H9 (cell line): ENCODE measurements around the gene CWH43. TPM values are rescaled to one million over a fixed set of nuclear protein-coding genes. Genes with fewer than 3 reads are reported as not detected.

Source experiments
- DNase-seq: peaks from one replicate; pipeline ENCODE4 v3.0.0-alpha.2; 2017
- H2AFZ ChIP-seq: one replicate; pipeline ENCODE4 v1.6.1; 2013; ENCODE audit warnings: mild to moderate bottlenecking, low read length, control low read depth, moderate library complexity
- H2AK5ac ChIP-seq: 2 replicates; pipeline ENCODE4 v1.6.1; 2013; ENCODE audit warnings: low read length, control low read depth, mixed read lengths; ENCODE audit not compliant: insufficient read length
- H2BK120ac ChIP-seq: one replicate; pipeline ENCODE4 v1.6.1; 2013; ENCODE audit warnings: low read depth, mild to moderate bottlenecking, low read length, control low read depth, inconsistent platforms; ENCODE audit not compliant: poor library complexity, severe bottlenecking
- H2BK12ac ChIP-seq: 2 replicates; pipeline ENCODE4 v1.6.1; 2013; ENCODE audit warnings: low read length, control low read depth, mixed read lengths, low read depth; ENCODE audit not compliant: insufficient read length
- H2BK15ac ChIP-seq: 2 replicates; pipeline ENCODE4 v1.6.1; 2013; ENCODE audit warnings: low read depth, low read length, control low read depth
- H2BK20ac ChIP-seq: one replicate; pipeline ENCODE4 v1.6.1; 2013; ENCODE audit warnings: low read depth, mild to moderate bottlenecking, low read length, control low read depth, inconsistent platforms; ENCODE audit not compliant: poor library complexity, severe bottlenecking
- H2BK5ac ChIP-seq: 2 replicates; pipeline ENCODE4 v1.6.1; 2013; ENCODE audit warnings: low read length, control low read depth, mixed read lengths; ENCODE audit not compliant: insufficient read length
- H3K14ac ChIP-seq: 2 replicates; pipeline ENCODE4 v1.6.1; 2013; ENCODE audit warnings: low read length, control low read depth; ENCODE audit not compliant: insufficient read depth
- H3K18ac ChIP-seq: 2 replicates; pipeline ENCODE4 v1.6.1; 2013; ENCODE audit warnings: low read depth, mild to moderate bottlenecking, mixed read lengths, low read length, control low read depth; ENCODE audit not compliant: insufficient read length
- H3K23ac ChIP-seq: 2 replicates; pipeline ENCODE4 v1.6.1; 2013; ENCODE audit warnings: low read length, control low read depth, mixed read lengths, low read depth; ENCODE audit not compliant: insufficient read length
- H3K23me2 ChIP-seq: 2 replicates; pipeline ENCODE4 v1.6.1; 2013; ENCODE audit warnings: low read depth, mild to moderate bottlenecking, mixed read lengths, low read length, control low read depth; ENCODE audit not compliant: insufficient read length, poor library complexity, severe bottlenecking
- H3K27ac ChIP-seq: 2 replicates; pipeline ENCODE4 v1.5.1; 2013; ENCODE audit warnings: low read length, control low read depth, mixed read lengths, low read depth; ENCODE audit not compliant: insufficient read length
- H3K27me3 ChIP-seq: 2 replicates; pipeline ENCODE4 v1.6.1; 2013; ENCODE audit warnings: low read length, control low read depth, inconsistent platforms; ENCODE audit not compliant: insufficient read depth
- H3K4ac ChIP-seq: 2 replicates; pipeline ENCODE4 v1.6.1; 2013; ENCODE audit warnings: low read depth, mild to moderate bottlenecking, control low read depth, inconsistent platforms, low read length, moderate library complexity
- H3K4me1 ChIP-seq: 2 replicates; pipeline ENCODE4 v1.6.1; 2013; ENCODE audit warnings: low read length, control low read depth, inconsistent platforms; ENCODE audit not compliant: insufficient read depth
- H3K4me2 ChIP-seq: 2 replicates; pipeline ENCODE4 v1.6.1; 2013; ENCODE audit warnings: low read length, control low read depth, mixed read lengths; ENCODE audit not compliant: insufficient read length, insufficient read depth
- H3K56ac ChIP-seq: 2 replicates; pipeline ENCODE4 v1.6.1; 2013; ENCODE audit warnings: low read depth, mild to moderate bottlenecking, mixed read lengths, low read length, control low read depth; ENCODE audit not compliant: insufficient read length
- H3K79me1 ChIP-seq: 2 replicates; pipeline ENCODE4 v1.6.1; 2013; ENCODE audit warnings: low read depth, mild to moderate bottlenecking, moderate library complexity, low read length, control low read depth, inconsistent platforms; ENCODE audit not compliant: insufficient read depth, poor library complexity, severe bottlenecking
- H3K79me2 ChIP-seq: 2 replicates; pipeline ENCODE4 v1.6.1; 2013; ENCODE audit warnings: low read length, control low read depth, inconsistent platforms; ENCODE audit not compliant: insufficient read depth
- H3K9ac ChIP-seq: 2 replicates; pipeline ENCODE4 v1.6.1; 2013; ENCODE audit warnings: low read length, control low read depth, mixed read lengths; ENCODE audit not compliant: insufficient read length; ENCODE audit errors: extremely low read depth
- H3K9me3 ChIP-seq: one replicate; pipeline ENCODE4 v1.6.1; 2013; ENCODE audit warnings: low read depth, low read length, inconsistent platforms; ENCODE audit not compliant: control insufficient read depth
- H3T11ph ChIP-seq: one replicate; pipeline ENCODE4 v1.6.1; 2013; ENCODE audit warnings: mild to moderate bottlenecking, low read length, control low read depth, inconsistent platforms
- H4K20me1 ChIP-seq: one replicate; pipeline ENCODE4 v1.6.1; 2013; ENCODE audit not compliant: control insufficient read depth, insufficient read length, insufficient read depth
- H4K5ac ChIP-seq: 2 replicates; pipeline ENCODE4 v1.6.1; 2013; ENCODE audit warnings: low read depth, mild to moderate bottlenecking, mixed read lengths, low read length, control low read depth; ENCODE audit not compliant: insufficient read length
- H4K8ac ChIP-seq: replicated peaks from 2 replicates; pipeline ENCODE4 v1.6.1; 2013; ENCODE audit warnings: low read length, control low read depth, mixed read lengths, low read depth; ENCODE audit not compliant: insufficient read length
- H4K91ac ChIP-seq: 2 replicates; pipeline ENCODE4 v1.6.1; 2013; ENCODE audit warnings: low read depth, mild to moderate bottlenecking, moderate library complexity, mixed read lengths, low read length, control low read depth; ENCODE audit not compliant: insufficient read length
- H3K27ac Mint-ChIP-seq, 3 experiments: 2 replicates in 2 of 3; 3 replicates in 1 of 3; pipeline ENCODE4 v1.8.0; 2020 to 2021; ENCODE audit warnings: mixed read lengths in 3 of 3, mild to moderate bottlenecking in 1 of 3, moderate library complexity in 1 of 3
- H3K27me3 Mint-ChIP-seq: 2 replicates; pipeline ENCODE4 v1.8.0; 2021; ENCODE audit warnings: low read depth, mild to moderate bottlenecking, moderate library complexity, mixed read lengths
- H3K36me3 Mint-ChIP-seq, 3 experiments: 2 replicates in 2 of 3; 3 replicates in 1 of 3; pipeline ENCODE4 v1.8.0; 2020 to 2021; ENCODE audit warnings: low read depth in 3 of 3, mixed read lengths in 3 of 3; ENCODE audit not compliant: insufficient read depth in 1 of 3
- H3K4me1 Mint-ChIP-seq, 2 experiments: 2 replicates each; pipeline ENCODE4 v1.8.0; 2020; ENCODE audit warnings: mixed read lengths in 2 of 2
- H3K4me3 Mint-ChIP-seq, 2 experiments: 2 replicates in 1 of 2; 3 replicates in 1 of 2; pipeline ENCODE4 v1.8.0; 2020 to 2021; ENCODE audit warnings: mild to moderate bottlenecking in 2 of 2, mixed read lengths in 2 of 2, moderate library complexity in 1 of 2
- H3K9me3 Mint-ChIP-seq, 2 experiments: 2 replicates in 1 of 2; 3 replicates in 1 of 2; pipeline ENCODE4 v1.8.0; 2020; ENCODE audit warnings: mild to moderate bottlenecking in 2 of 2, mixed read lengths in 2 of 2, moderate library complexity in 1 of 2
- WGBS: extraction: QIAGEN DNeasy Blood & Tissue Kit; methylation state at CpG from one replicate; pipeline ENCODE4 v1.1.7; 2013; ENCODE audit warnings: missing lambda C conversion rate, low lambda C conversion rate, mixed read lengths; ENCODE audit not compliant: insufficient read length; ENCODE audit errors: extremely low coverage; 5-methylcytosine and 5-hydroxymethylcytosine counted together
- total RNA-seq: library from RNA; stranded (reverse); gene quantifications from 2 replicates; pipeline ENCODE4 v1.2.1, GENCODE V29; 2021
- TF ChIP-seq, protein P1 (sequence below): fragments of 200-600 bp; sonication (generic); conservative IDR thresholded peaks from 3 replicates; pipeline ENCODE4 v1.8.0; 2021; ENCODE audit warnings: antibody characterized with exemption, mild to moderate bottlenecking

The CWH43 gene
- total RNA-seq, 1 experiment from 2014 or later: not detected

GRCh38 chr4:48958582-48958981, 27.5 kb upstream of the CWH43 start:
- TF ChIP-seq, protein P1, sequence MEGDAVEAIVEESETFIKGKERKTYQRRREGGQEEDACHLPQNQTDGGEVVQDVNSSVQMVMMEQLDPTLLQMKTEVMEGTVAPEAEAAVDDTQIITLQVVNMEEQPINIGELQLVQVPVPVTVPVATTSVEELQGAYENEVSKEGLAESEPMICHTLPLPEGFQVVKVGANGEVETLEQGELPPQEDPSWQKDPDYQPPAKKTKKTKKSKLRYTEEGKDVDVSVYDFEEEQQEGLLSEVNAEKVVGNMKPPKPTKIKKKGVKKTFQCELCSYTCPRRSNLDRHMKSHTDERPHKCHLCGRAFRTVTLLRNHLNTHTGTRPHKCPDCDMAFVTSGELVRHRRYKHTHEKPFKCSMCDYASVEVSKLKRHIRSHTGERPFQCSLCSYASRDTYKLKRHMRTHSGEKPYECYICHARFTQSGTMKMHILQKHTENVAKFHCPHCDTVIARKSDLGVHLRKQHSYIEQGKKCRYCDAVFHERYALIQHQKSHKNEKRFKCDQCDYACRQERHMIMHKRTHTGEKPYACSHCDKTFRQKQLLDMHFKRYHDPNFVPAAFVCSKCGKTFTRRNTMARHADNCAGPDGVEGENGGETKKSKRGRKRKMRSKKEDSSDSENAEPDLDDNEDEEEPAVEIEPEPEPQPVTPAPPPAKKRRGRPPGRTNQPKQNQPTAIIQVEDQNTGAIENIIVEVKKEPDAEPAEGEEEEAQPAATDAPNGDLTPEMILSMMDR: no peak
- no peak overlapping the region for H3K27ac Mint-ChIP-seq
- H3K79me1 ChIP-seq: no peaks in the 10 kb centered on the region

More at GRCh38 chr4:48958582-48958981, 27.5 kb upstream of the CWH43 start:
- no peak overlapping the region for H3K4me3 Mint-ChIP-seq
- H3K36me3 Mint-ChIP-seq: no peaks in the 10 kb centered on the region; a peak in 1 of 7 replicates
- Histone ChIP-seq H2AK5ac (no peak overlapping the region), H3K9me3 (no peaks in the 10 kb centered on the region), H2AFZ (no peak overlapping the region), H4K5ac (no peak overlapping the region), H3T11ph (no peak overlapping the region), H3K9ac (no peak overlapping the region), H3K56ac (no peak overlapping the region), H2BK12ac (no peak overlapping the region), H3K18ac (no peak overlapping the region), H4K91ac (no peak overlapping the region), H2BK120ac (no peak overlapping the region), H4K8ac (no peak overlapping the region), H3K4me2 (no peak overlapping the region), H3K4ac (no peak overlapping the region), H2BK20ac (no peak overlapping the region), H3K27ac (no peak overlapping the region), H3K14ac (no peak overlapping the region), H3K79me2 (no peaks in the 10 kb centered on the region), H2BK15ac (no peak overlapping the region), H2BK5ac (no peak overlapping the region), H3K23ac (no peak overlapping the region), H3K23me2 (no peaks in the 10 kb centered on the region), H3K4me1 (no peaks in the 10 kb centered on the region; the same call in 1 of the 2 replicates), H4K20me1 (no peaks in the 10 kb centered on the region), H3K27me3 (no peaks in the 10 kb centered on the region)
- peaks cover 28 to 31% of the 10 kb centered on the region in 2 experiments for H3K4me1 Mint-ChIP-seq
- H3K9me3 Mint-ChIP-seq: peaks cover 0 to 2% of the 10 kb centered on the region in 2 experiments; a peak in 3 of 5 replicates
- DNase-seq: no peak
- no CpG with 5 or more reads among the region's 2 CpGs for WGBS
- H3K27me3 Mint-ChIP-seq: peaks cover 2% of the 10 kb centered on the region; the same call in 1 of the 2 replicates
